DMS114 treated with DMSO at 0.1 percent for 48 hours (cell line): ENCODE measurements around the gene SUPT4H1.

ENCODE experiments used
- DNase-seq: peaks from one replicate; lab custom pipeline; 2025; ENCODE audit not compliant: unreplicated experiment; lab: John Stamatoyannopoulos, UW

SUPT4H1 gene

GRCh38 chr17:58330997-58331814 lies 20.8 kb downstream of the SUPT4H1 start:
- DNase-seq = no peak

GRCh38 chr17:58330538-58330996 lies 21.4 kb downstream of the SUPT4H1 start:
- no peak for DNase-seq

GRCh38 chr17:58329810-58330537 lies 22.0 kb downstream of the SUPT4H1 start:
- no peak for DNase-seq

GRCh38 chr17:58329035-58329809 lies 22.8 kb downstream of the SUPT4H1 start:
- DNase-seq = no peak

GRCh38 chr17:58328195-58329034 lies 23.6 kb downstream of the SUPT4H1 start, which contains the start of gene TSPOAP1:
Gene TSPOAP1, minus strand, starts transcription at chr17:58328795. Its CDS starts 875 bp downstream, at chr17:58327920.
- DNase-seq = no peak

- no peak for DNase-seq
Measured at GRCh38 chr17:58327363-58328194, 24.4 kb downstream of the SUPT4H1 start.

- no peak for DNase-seq
Measured at GRCh38 chr17:58326609-58327362, 25.2 kb downstream of the SUPT4H1 start.

GRCh38 chr17:58325976-58326468 lies 26.0 kb downstream of the SUPT4H1 start:
- no peak for DNase-seq

- DNase-seq = no peak
Measured at GRCh38 chr17:58325289-58325726, 26.7 kb downstream of the SUPT4H1 start.

- no peak for DNase-seq
Measured at GRCh38 chr17:58324409-58325288, 27.4 kb downstream of the SUPT4H1 start.

GRCh38 chr17:58324056-58324408 lies 28.0 kb downstream of the SUPT4H1 start:
- no peak for DNase-seq

- no peak for DNase-seq
Measured at GRCh38 chr17:58323366-58324055, 28.5 kb downstream of the SUPT4H1 start.

GRCh38 chr17:58322581-58323185 lies 29.3 kb downstream of the SUPT4H1 start:
- no peak for DNase-seq

- no peak for DNase-seq
Measured at GRCh38 chr17:58321571-58322525, 30.2 kb downstream of the SUPT4H1 start.

GRCh38 chr17:58320570-58321323 lies 31.3 kb downstream of the SUPT4H1 start:
- DNase-seq = no peak
